Left ventricle myocardium inferior (tissue), 1 donor: ENCODE measurements around the gene GPR158. TPM values are rescaled to one million over a fixed set of nuclear protein-coding genes. Genes with fewer than 3 reads are reported as not detected.

ENCODE experiments used
- DNase-seq: peaks from one replicate; pipeline ENCODE4 v3.0.0-alpha.2; 2020
- H3K27ac ChIP-seq: fragments of 200-600 bp; replicated peaks from 2 replicates; pipeline ENCODE4 v1.8.0; 2021
- H3K27me3 ChIP-seq: fragments of 200-600 bp; 2 replicates; pipeline ENCODE4 v1.8.0; 2021; ENCODE audit warnings: low read depth
- H3K36me3 ChIP-seq: fragments of 200-600 bp; 2 replicates; pipeline ENCODE4 v1.8.0; 2021
- H3K4me1 ChIP-seq: fragments of 200-600 bp; 2 replicates; pipeline ENCODE4 v1.8.0; 2021
- H3K4me3 ChIP-seq: fragments of 200-600 bp; 2 replicates; pipeline ENCODE4 v1.8.0; 2021; ENCODE audit warnings: mild to moderate bottlenecking, moderate library complexity
- H3K9me3 ChIP-seq: fragments of 200-600 bp; replicated peaks from 2 replicates; pipeline ENCODE4 v1.8.0; 2021
- CTCF ChIP-seq: fragments of 200-600 bp; IDR thresholded peaks from 2 replicates; pipeline ENCODE4 v1.8.0; 2021; ENCODE audit warnings: antibody characterized with exemption, mild to moderate bottlenecking, borderline replicate concordance
- intact Hi-C: fragments of 100-400 bp; cut with micrococcal nuclease; formaldehyde crosslinking; loops from one replicate; pipeline ENCODE4 v1.11.0; 2022
- total RNA-seq: library from RNA; stranded (reverse); fragmentation: NEBNext Ultra II Directional; extraction: Animal tissue kit (Norgen Biotek cat#: 25700); gene quantifications from one replicate; pipeline ENCODE4 v1.2.1, GENCODE V29; 2021
- donor health status: DM: no; HTN: yes; CAD: no; lungs with severe emphysema.

Gene GPR158
- total RNA-seq, 1 donor from 2014 or later, result not detected

- no peak for TF ChIP-seq CTCF
- DNase-seq, result no peak
Observed at GRCh38 chr10:25384618-25385017, 209.8 kb downstream of the GPR158 start.

DNA sequence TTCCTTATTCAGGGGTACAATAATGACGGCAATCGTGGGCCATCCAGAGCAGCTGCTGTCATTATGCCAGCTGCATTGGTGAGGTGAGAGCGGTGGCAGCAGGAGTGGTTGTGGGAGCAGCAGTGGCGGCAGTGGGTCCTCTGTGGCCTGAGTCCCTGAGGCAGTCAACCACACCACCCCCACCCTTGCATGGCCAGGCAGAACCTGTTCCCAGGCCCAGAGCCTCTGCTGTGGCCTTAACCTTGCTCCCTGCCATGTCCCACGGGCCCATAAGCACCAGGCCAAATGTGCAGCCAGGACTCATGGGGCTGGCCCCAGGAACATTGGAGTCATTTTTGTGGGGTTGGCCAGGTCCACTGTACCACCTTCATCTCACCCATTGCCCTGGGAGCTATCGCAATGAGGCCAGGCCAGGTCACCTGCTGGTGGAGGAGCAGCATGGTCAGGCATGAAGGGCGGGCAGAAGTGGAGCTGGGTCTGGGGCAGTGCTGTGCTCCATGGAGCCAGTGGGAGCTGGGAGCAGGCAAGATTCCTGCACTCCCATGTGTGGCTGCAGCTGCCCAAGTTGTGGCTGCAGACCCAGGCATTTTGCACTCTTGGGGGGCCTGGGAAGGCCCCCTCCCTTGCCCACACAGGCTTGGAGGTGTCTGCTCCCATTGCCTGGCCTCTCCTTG lies 213.5 kb downstream of the GPR158 start:
- Histone ChIP-seq H3K4me1 (no peaks in the 10 kb centered on the region), H3K36me3 (no peaks in the 10 kb centered on the region), H3K4me3 (no peak overlapping the region), H3K9me3 (peaks cover 40% of the 10 kb centered on the region), H3K27ac (no peak overlapping the region), H3K27me3 (no peaks in the 10 kb centered on the region)
- no peak for TF ChIP-seq CTCF
- intact Hi-C loops, result no loop called here
- DNase-seq, result no peak

More at GRCh38 chr10:25384618-25385017, 209.8 kb downstream of the GPR158 start:
- Histone ChIP-seq H3K4me1 (no peaks in the 10 kb centered on the region), H3K36me3 (no peaks in the 10 kb centered on the region), H3K27me3 (no peaks in the 10 kb centered on the region), H3K4me3 (no peak overlapping the region), H3K9me3 (peaks cover 30% of the 10 kb centered on the region), H3K27ac (no peak overlapping the region)
- intact Hi-C loops, result no loop called here

DNA sequence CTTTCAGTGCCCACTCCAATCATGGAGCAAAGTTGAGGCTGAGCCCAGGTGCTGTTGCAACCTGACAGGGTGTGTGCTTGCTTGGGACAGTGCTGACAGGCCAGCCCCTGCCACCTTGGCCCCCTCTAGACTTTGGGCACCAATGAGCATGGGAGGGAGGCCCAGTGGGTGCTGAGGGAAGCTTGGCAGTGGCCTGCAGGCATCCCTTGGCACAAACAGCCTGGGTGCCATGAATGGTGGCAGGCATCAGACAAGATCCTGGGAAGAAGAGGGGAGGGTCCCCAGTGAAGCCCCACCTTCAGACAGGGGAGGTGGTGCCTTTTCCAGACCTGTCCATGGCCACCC lies 214.0 kb downstream of the GPR158 start:
- H3K4me1 ChIP-seq, result no peaks in the 10 kb centered on the region
- H3K9me3 ChIP-seq, result peaks cover 40% of the 10 kb centered on the region
- no peaks in the 10 kb centered on the region for H3K27me3 ChIP-seq
- H3K27ac ChIP-seq, result no peak overlapping the region
- no peaks in the 10 kb centered on the region for H3K36me3 ChIP-seq
- no peak for DNase-seq
- TF ChIP-seq CTCF, result no peak
- intact Hi-C loops, result no loop called here
- H3K4me3 ChIP-seq, result no peak overlapping the region

- TF ChIP-seq CTCF, result no peak
- intact Hi-C loops, result no loop called here
- Histone ChIP-seq H3K36me3 (no peaks in the 10 kb centered on the region), H3K27ac (no peak overlapping the region), H3K4me3 (no peak overlapping the region), H3K4me1 (no peaks in the 10 kb centered on the region), H3K27me3 (no peaks in the 10 kb centered on the region), H3K9me3 (peaks cover 33% of the 10 kb centered on the region)
- no peak for DNase-seq
Observed at GRCh38 chr10:25390733-25391132, 215.9 kb downstream of the GPR158 start.

DNA sequence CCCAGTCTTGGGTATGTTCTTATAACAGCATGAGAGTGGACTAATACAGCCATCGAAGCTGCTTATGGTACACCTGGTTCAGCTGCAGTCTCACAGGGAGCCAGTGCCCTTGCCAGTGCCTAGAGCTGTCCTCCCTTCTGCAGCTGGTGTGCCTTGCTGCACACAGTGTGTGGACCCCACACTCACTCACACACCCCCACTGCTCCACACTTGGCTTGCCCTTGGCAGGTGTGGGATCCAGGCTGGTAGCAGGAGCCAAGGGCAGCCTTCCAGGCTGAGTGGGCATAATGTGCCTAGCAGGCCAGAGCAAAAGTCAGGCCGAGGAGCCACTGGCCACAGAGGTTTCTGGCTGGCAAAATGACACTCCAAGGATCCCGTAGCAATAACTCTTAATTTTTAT lies 217.3 kb downstream of the GPR158 start:
- Histone ChIP-seq H3K9me3 (peaks cover 19% of the 10 kb centered on the region), H3K36me3 (no peaks in the 10 kb centered on the region), H3K27me3 (no peaks in the 10 kb centered on the region), H3K4me1 (no peaks in the 10 kb centered on the region), H3K27ac (no peak overlapping the region), H3K4me3 (no peak overlapping the region)
- TF ChIP-seq CTCF, result no peak
- no peak for DNase-seq
- intact Hi-C loops, result no loop called here
